HG03442 (cell line): Measurements from ENCODE around the gene SLC23A3.

Experiments
- ATAC-seq: cut with Tn5 transposase; IDR thresholded peaks from one replicate; pipeline ENCODE4 v1.9.1; 2021; ENCODE audit warnings: mild to moderate bottlenecking, moderate library complexity; ENCODE audit not compliant: unreplicated experiment

SLC23A3 gene

GRCh38 chr2:219169930-219170654 is at the start of gene SLC23A3:
TSS of gene SLC23A3 (minus strand) at chr2:219170029. CDS start at chr2:219169984, 45 bp downstream.
- no peak for ATAC-seq

- peak; percentile 69 for ATAC-seq
These were observed 49.2 kb upstream of the SLC23A3 start, which contains the start of gene ABCB6 for GRCh38 chr2:219218732-219219701. TSS of gene ABCB6 (minus strand) at chr2:219218958. CDS start at chr2:219218673, 285 bp downstream.

- ATAC-seq, result peak; percentile 22
These were observed 48.4 kb upstream of the SLC23A3 start for GRCh38 chr2:219218217-219218731.

- ATAC-seq, result no peak
These were observed 46.7 kb upstream of the SLC23A3 start for GRCh38 chr2:219216535-219216915.

GRCh38 chr2:219215871-219216534 is 46.2 kb upstream of the SLC23A3 start:
- no peak for ATAC-seq

- no peak for ATAC-seq
These were observed 45.0 kb upstream of the SLC23A3 start for GRCh38 chr2:219214786-219215185.

GRCh38 chr2:219214141-219214540 is 44.3 kb upstream of the SLC23A3 start:
- ATAC-seq, result no peak

- ATAC-seq, result no peak
These were observed 43.8 kb upstream of the SLC23A3 start for GRCh38 chr2:219213486-219214071.

GRCh38 chr2:219213026-219213415 is 43.2 kb upstream of the SLC23A3 start:
- no peak for ATAC-seq

- ATAC-seq, result no peak
These were observed 41.1 kb upstream of the SLC23A3 start for GRCh38 chr2:219210886-219211362.

GRCh38 chr2:219210196-219210885 is 40.5 kb upstream of the SLC23A3 start:
- no peak for ATAC-seq

GRCh38 chr2:219209236-219210195 is 39.7 kb upstream of the SLC23A3 start:
- ATAC-seq, result no peak

- no peak for ATAC-seq
These were observed 38.3 kb upstream of the SLC23A3 start for GRCh38 chr2:219207884-219208740.

- no peak for ATAC-seq
These were observed 37.5 kb upstream of the SLC23A3 start for GRCh38 chr2:219207134-219207883.

GRCh38 chr2:219206328-219207133 is 36.7 kb upstream of the SLC23A3 start, which contains the start of gene ZFAND2B:
TSS of gene ZFAND2B (plus strand) at chr2:219206782. CDS start at chr2:219206988, 206 bp downstream.
- ATAC-seq, result peak; percentile 97

- no peak for ATAC-seq
These were observed 36.1 kb upstream of the SLC23A3 start for GRCh38 chr2:219205981-219206327.
